WTC11 (cell line): ENCODE measurements around the gene HPSE2. TPM values are rescaled to one million over a fixed set of nuclear protein-coding genes. Genes with fewer than 3 reads are reported as not detected.

Experiments used
- ATAC-seq: fragments of 200-7000 bp; cut with Tn5 transposase; 2 replicates; pipeline ENCODE4 v1.10.0; 2021; ENCODE audit warnings: mild to moderate bottlenecking, moderate library complexity
- CTCF ChIA-PET: fragments of 300-600 bp; sonication (Branson Sonifier 250); formaldehyde crosslinking; loops from one replicate; lab custom pipeline; 2021; ENCODE audit warnings: antibody characterized with exemption; lab: Charles Lee
- POLR2A ChIA-PET: fragments of 350-600 bp; sonication (Branson Sonifier 250); formaldehyde crosslinking; loops from one replicate; lab custom pipeline; 2021; ENCODE audit warnings: antibody characterized with exemption; lab: Charles Lee
- DNase-seq: peaks from one replicate; pipeline ENCODE4 v3.0.0; 2021; ENCODE audit warnings: low spot score
- H3K27ac Mint-ChIP-seq: 2 replicates; pipeline ENCODE4 v1.8.0; 2021; ENCODE audit warnings: mixed read lengths
- H3K27me3 Mint-ChIP-seq: 2 replicates; pipeline ENCODE4 v1.8.0; 2021; ENCODE audit warnings: low read depth, mild to moderate bottlenecking, moderate library complexity, mixed read lengths
- H3K36me3 Mint-ChIP-seq: 2 replicates; pipeline ENCODE4 v1.8.0; 2021; ENCODE audit warnings: mixed read lengths
- H3K4me1 Mint-ChIP-seq: 2 replicates; pipeline ENCODE4 v1.8.0; 2022; ENCODE audit warnings: mixed read lengths
- H3K4me3 Mint-ChIP-seq: 2 replicates; pipeline ENCODE4 v1.8.0; 2021; ENCODE audit warnings: mild to moderate bottlenecking, moderate library complexity, mixed read lengths
- H3K9me3 Mint-ChIP-seq: 2 replicates; pipeline ENCODE4 v1.8.0; 2021; ENCODE audit warnings: mixed read lengths
- AR ChIP-seq: fragments of 250-450 bp; sonication (Bioruptor Pico); IDR thresholded peaks from 2 replicates; pipeline ENCODE4 v1.9.0; 2021; ENCODE audit warnings: mild to moderate bottlenecking
- ATF6 ChIP-seq: sonication (generic); formaldehyde crosslinking; IDR thresholded peaks from 2 replicates; pipeline ENCODE4 v1.8.1; 2023; ENCODE audit warnings: mild to moderate bottlenecking, missing genetic modification reagents
- CREB1 ChIP-seq: sonication (generic); formaldehyde crosslinking; IDR thresholded peaks from 2 replicates; pipeline ENCODE4 v1.8.0; 2023; ENCODE audit warnings: mild to moderate bottlenecking, missing genetic modification reagents
- CREM ChIP-seq: sonication (generic); formaldehyde crosslinking; IDR thresholded peaks from 2 replicates; pipeline ENCODE4 v1.8.1; 2022; ENCODE audit warnings: mild to moderate bottlenecking, missing genetic modification reagents, moderate library complexity
- E2F1 ChIP-seq: sonication (generic); formaldehyde crosslinking; IDR thresholded peaks from 2 replicates; pipeline ENCODE4 v1.8.0; 2022; ENCODE audit warnings: mild to moderate bottlenecking, missing genetic modification reagents
- ERG ChIP-seq: fragments of 250-450 bp; sonication (Bioruptor Pico); IDR thresholded peaks from 2 replicates; pipeline ENCODE4 v1.8.0; 2021; ENCODE audit warnings: mild to moderate bottlenecking
- GRHL2 ChIP-seq: fragments of 250-450 bp; sonication (Bioruptor Pico); IDR thresholded peaks from 2 replicates; pipeline ENCODE4 v1.8.0; 2022; ENCODE audit warnings: mild to moderate bottlenecking, moderate library complexity; ENCODE audit not compliant: insufficient replicate concordance, severe bottlenecking
- HMGA2 ChIP-seq: fragments of 250-450 bp; sonication (Bioruptor Pico); IDR thresholded peaks from 2 replicates; pipeline ENCODE4 v1.4.0; 2021; ENCODE audit warnings: mild to moderate bottlenecking, moderate library complexity
- NFATC4 ChIP-seq: fragments of 250-450 bp; sonication (Bioruptor Pico); IDR thresholded peaks from 2 replicates; pipeline ENCODE4 v1.9.0; 2021; ENCODE audit warnings: mild to moderate bottlenecking
- NFYB ChIP-seq: sonication (generic); formaldehyde crosslinking; conservative IDR thresholded peaks from 2 replicates; pipeline ENCODE4 v1.8.0; 2022; ENCODE audit warnings: low read depth, missing genetic modification reagents
- NR2C2 ChIP-seq: sonication (generic); formaldehyde crosslinking; IDR thresholded peaks from 2 replicates; pipeline ENCODE4 v1.8.0; 2022; ENCODE audit warnings: mild to moderate bottlenecking, missing genetic modification reagents
- OVOL2 ChIP-seq: fragments of 250-450 bp; sonication (Bioruptor Pico); IDR thresholded peaks from 2 replicates; pipeline ENCODE4 v1.9.0; 2021; ENCODE audit warnings: mild to moderate bottlenecking, borderline replicate concordance
- RELA ChIP-seq: sonication (generic); formaldehyde crosslinking; IDR thresholded peaks from 2 replicates; pipeline ENCODE4 v1.8.1; 2022; ENCODE audit warnings: missing genetic modification reagents, mild to moderate bottlenecking, borderline replicate concordance
- SMAD4 ChIP-seq: sonication (generic); formaldehyde crosslinking; IDR thresholded peaks from 2 replicates; pipeline ENCODE4 v1.8.0; 2022; ENCODE audit warnings: mild to moderate bottlenecking, missing genetic modification reagents
- SOX15 ChIP-seq: fragments of 250-450 bp; sonication (Bioruptor Pico); IDR thresholded peaks from 2 replicates; pipeline ENCODE4 v1.9.0; 2021; ENCODE audit warnings: mild to moderate bottlenecking
- SP1 ChIP-seq: sonication (generic); formaldehyde crosslinking; conservative IDR thresholded peaks from 2 replicates; pipeline ENCODE4 v1.8.1; 2022; ENCODE audit warnings: missing genetic modification reagents
- ZBTB43 ChIP-seq: sonication (generic); formaldehyde crosslinking; IDR thresholded peaks from 2 replicates; pipeline ENCODE4 v1.8.1; 2023; ENCODE audit warnings: mild to moderate bottlenecking, missing genetic modification reagents
- ZNF416 ChIP-seq: fragments of 250-450 bp; sonication (Bioruptor Pico); IDR thresholded peaks from 2 replicates; pipeline ENCODE4 v1.9.0; 2021; ENCODE audit warnings: mild to moderate bottlenecking, inconsistent platforms
- total RNA-seq: library from RNA; stranded (reverse); gene quantifications from 3 replicates; pipeline ENCODE4 v1.2.3, GENCODE V29; 2021
- TF ChIP-seq, protein P1 (sequence below): sonication (generic); formaldehyde crosslinking; IDR thresholded peaks from 2 replicates; pipeline ENCODE4 v1.8.1; 2022; ENCODE audit warnings: low read depth, mild to moderate bottlenecking, moderate library complexity, missing genetic modification reagents, borderline replicate concordance
- TF ChIP-seq, protein P2 (sequence below): sonication (generic); formaldehyde crosslinking; IDR thresholded peaks from 2 replicates; pipeline ENCODE4 v1.8.0; 2022; ENCODE audit warnings: mild to moderate bottlenecking, missing genetic modification reagents
- TF ChIP-seq, protein P3 (sequence below): sonication (generic); formaldehyde crosslinking; IDR thresholded peaks from 2 replicates; pipeline ENCODE4 v1.8.1; 2022; ENCODE audit warnings: mild to moderate bottlenecking, missing genetic modification reagents, moderate library complexity, borderline replicate concordance
- TF ChIP-seq, protein P4 (sequence below): sonication (generic); formaldehyde crosslinking; IDR thresholded peaks from 2 replicates; pipeline ENCODE4 v1.8.1; 2023; ENCODE audit warnings: mild to moderate bottlenecking, missing genetic modification reagents, borderline replicate concordance

The HPSE2 gene
- total RNA-seq, 1 experiment from 2014 or later = 0.66 TPM

DNA sequence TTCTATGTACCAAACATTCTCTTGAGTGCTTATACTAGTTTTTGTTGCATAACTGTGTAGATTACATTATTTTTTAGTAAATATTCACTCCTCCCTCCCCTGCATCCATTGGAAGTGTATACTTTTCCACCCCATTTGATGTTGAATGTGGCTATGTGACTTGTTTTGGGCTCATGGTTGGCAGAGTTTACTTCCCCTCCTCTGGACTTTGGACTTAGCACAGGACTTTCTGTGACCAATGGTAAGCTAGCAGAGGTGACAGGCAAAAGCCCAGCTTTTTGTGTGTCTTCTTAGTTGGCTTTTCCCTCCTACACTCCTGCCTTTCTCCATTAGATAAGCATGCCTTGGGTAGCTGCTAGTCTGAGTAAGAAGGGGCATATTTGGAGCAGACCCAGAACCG is 353.9 kb downstream of the HPSE2 start (continued):
- TF ChIP-seq, protein P1, sequence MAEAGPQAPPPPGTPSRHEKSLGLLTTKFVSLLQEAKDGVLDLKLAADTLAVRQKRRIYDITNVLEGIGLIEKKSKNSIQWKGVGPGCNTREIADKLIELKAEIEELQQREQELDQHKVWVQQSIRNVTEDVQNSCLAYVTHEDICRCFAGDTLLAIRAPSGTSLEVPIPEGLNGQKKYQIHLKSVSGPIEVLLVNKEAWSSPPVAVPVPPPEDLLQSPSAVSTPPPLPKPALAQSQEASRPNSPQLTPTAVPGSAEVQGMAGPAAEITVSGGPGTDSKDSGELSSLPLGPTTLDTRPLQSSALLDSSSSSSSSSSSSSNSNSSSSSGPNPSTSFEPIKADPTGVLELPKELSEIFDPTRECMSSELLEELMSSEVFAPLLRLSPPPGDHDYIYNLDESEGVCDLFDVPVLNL (CRISPR knock-in tag) = no peak
- TF ChIP-seq ZBTB43 (CRISPR knock-in tag) = no peak
- TF ChIP-seq HMGA2 (CRISPR knock-in tag) = no peak
- TF ChIP-seq SMAD4 (CRISPR knock-in tag) = no peak
- no peak for TF ChIP-seq CREM
- TF ChIP-seq ERG (CRISPR knock-in tag) = no peak
- no peak for TF ChIP-seq OVOL2 (CRISPR knock-in tag)
- no peak for TF ChIP-seq CREB1 (CRISPR knock-in tag)
- TF ChIP-seq, protein P2, sequence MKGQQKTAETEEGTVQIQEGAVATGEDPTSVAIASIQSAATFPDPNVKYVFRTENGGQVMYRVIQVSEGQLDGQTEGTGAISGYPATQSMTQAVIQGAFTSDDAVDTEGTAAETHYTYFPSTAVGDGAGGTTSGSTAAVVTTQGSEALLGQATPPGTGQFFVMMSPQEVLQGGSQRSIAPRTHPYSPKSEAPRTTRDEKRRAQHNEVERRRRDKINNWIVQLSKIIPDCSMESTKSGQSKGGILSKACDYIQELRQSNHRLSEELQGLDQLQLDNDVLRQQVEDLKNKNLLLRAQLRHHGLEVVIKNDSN = no peak
- TF ChIP-seq, all 79 proteins: peak for 0

- ATAC-seq (no peak), DNase-seq (no peak)
- ChIA-PET CTCF (no interaction called here), POLR2A (no interaction called here)
- H3K4me3 Mint-ChIP-seq = no peak overlapping the region
- H3K9me3 Mint-ChIP-seq = no peaks in the 10 kb centered on the region
- no peaks in the 10 kb centered on the region for H3K4me1 Mint-ChIP-seq
- no peak overlapping the region for H3K27ac Mint-ChIP-seq
- no peaks in the 10 kb centered on the region for H3K27me3 Mint-ChIP-seq
- no peaks in the 10 kb centered on the region for H3K36me3 Mint-ChIP-seq
- no peak for TF ChIP-seq AR (CRISPR knock-in tag)
- TF ChIP-seq, protein P3, sequence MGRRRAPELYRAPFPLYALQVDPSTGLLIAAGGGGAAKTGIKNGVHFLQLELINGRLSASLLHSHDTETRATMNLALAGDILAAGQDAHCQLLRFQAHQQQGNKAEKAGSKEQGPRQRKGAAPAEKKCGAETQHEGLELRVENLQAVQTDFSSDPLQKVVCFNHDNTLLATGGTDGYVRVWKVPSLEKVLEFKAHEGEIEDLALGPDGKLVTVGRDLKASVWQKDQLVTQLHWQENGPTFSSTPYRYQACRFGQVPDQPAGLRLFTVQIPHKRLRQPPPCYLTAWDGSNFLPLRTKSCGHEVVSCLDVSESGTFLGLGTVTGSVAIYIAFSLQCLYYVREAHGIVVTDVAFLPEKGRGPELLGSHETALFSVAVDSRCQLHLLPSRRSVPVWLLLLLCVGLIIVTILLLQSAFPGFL = no peak
- no peak for TF ChIP-seq SOX15 (CRISPR knock-in tag)
- TF ChIP-seq NFYB (CRISPR knock-in tag) = no peak
- TF ChIP-seq NR2C2 (CRISPR knock-in tag) = no peak
- no peak for TF ChIP-seq SP1 (CRISPR knock-in tag)
- TF ChIP-seq, protein P4, sequence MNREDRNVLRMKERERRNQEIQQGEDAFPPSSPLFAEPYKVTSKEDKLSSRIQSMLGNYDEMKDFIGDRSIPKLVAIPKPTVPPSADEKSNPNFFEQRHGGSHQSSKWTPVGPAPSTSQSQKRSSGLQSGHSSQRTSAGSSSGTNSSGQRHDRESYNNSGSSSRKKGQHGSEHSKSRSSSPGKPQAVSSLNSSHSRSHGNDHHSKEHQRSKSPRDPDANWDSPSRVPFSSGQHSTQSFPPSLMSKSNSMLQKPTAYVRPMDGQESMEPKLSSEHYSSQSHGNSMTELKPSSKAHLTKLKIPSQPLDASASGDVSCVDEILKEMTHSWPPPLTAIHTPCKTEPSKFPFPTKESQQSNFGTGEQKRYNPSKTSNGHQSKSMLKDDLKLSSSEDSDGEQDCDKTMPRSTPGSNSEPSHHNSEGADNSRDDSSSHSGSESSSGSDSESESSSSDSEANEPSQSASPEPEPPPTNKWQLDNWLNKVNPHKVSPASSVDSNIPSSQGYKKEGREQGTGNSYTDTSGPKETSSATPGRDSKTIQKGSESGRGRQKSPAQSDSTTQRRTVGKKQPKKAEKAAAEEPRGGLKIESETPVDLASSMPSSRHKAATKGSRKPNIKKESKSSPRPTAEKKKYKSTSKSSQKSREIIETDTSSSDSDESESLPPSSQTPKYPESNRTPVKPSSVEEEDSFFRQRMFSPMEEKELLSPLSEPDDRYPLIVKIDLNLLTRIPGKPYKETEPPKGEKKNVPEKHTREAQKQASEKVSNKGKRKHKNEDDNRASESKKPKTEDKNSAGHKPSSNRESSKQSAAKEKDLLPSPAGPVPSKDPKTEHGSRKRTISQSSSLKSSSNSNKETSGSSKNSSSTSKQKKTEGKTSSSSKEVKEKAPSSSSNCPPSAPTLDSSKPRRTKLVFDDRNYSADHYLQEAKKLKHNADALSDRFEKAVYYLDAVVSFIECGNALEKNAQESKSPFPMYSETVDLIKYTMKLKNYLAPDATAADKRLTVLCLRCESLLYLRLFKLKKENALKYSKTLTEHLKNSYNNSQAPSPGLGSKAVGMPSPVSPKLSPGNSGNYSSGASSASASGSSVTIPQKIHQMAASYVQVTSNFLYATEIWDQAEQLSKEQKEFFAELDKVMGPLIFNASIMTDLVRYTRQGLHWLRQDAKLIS (CRISPR knock-in tag) = no peak
- no peak for TF ChIP-seq E2F1 (CRISPR knock-in tag)
- no peak for TF ChIP-seq ATF6 (CRISPR knock-in tag)
- no peak for TF ChIP-seq GRHL2 (CRISPR knock-in tag)
- no peak for TF ChIP-seq ZNF416 (CRISPR knock-in tag)
- no peak for TF ChIP-seq RELA
- no peak for TF ChIP-seq NFATC4 (CRISPR knock-in tag)
These were observed 354.7 kb downstream of the HPSE2 start for GRCh38 chr10:98880971-98881370.
